GM12801 (cell line): ENCODE data around the gene TMC8.

ENCODE experiments used
- CTCF ChIP-seq: IDR thresholded peaks from one replicate; pipeline ENCODE4 v1.5.1; 2011; ENCODE audit warnings: control low read depth; ENCODE audit not compliant: insufficient read length; ENCODE audit errors: extremely low read depth

The TMC8 gene

DNA sequence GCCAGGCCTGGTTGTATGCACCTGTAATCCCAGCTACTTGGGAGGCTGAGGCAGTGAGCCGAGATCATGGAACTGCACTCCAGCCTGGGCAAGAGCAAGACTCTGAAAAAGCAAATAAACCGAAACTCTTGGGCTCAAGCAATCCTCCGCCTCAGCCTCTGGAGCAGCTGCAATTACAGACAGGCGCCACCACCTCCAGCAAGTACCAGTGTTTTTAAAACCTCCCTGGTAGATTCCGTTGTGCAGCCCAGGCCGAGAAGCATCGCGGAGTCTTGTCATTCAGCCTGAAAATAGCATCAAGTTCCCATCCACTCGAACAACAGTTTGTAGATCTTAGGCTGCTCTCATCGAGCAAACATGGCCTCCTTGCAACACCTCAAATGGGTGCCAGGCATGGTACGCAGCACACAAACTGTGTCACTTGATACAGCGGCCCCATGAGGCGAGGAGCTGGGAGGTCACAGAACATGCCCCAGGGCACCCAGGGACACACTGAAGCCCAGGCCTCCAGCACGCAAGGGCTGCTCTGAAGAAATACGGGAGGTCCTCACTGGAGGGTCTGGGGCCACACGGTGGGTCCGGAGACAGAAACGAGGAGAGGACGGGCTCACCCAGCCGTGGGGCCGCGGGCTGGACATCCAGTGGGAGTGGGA, 20.1 kb upstream of the TMC8 start:
- no peak for TF ChIP-seq CTCF

DNA sequence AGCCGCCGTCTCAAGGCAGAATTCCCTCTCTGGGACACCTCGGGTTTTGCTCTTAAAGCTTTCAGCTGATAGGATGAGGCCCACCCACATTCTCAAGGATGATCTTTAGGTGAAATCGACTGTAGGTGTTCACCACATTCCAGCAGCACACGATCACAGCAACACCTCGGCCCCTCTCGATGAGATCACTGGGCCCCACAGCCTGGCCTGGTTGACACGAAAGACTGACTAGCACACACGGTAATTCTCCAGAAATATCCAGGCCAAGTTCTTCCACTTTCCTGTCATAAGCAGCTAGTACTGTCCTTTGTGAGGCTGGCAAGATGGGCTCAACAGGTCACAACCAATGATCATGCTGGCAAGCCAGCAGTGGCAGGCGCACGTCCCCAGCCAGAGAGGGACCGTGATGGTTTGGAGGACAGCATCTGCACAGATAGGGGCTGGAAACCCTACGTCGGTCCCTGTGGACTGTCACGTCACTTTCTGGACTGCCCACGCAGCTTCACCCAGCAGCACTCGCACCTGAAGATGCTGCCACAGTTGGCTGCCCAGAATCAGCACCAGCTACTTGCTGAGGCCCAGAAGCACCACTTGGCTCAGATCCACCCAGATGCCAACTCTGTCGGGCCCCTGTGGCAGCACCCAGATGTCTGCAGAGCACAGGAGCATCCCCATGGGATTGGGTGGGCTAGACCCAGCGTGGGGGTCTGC, 19.4 kb upstream of the TMC8 start:
- no peak for TF ChIP-seq CTCF

DNA sequence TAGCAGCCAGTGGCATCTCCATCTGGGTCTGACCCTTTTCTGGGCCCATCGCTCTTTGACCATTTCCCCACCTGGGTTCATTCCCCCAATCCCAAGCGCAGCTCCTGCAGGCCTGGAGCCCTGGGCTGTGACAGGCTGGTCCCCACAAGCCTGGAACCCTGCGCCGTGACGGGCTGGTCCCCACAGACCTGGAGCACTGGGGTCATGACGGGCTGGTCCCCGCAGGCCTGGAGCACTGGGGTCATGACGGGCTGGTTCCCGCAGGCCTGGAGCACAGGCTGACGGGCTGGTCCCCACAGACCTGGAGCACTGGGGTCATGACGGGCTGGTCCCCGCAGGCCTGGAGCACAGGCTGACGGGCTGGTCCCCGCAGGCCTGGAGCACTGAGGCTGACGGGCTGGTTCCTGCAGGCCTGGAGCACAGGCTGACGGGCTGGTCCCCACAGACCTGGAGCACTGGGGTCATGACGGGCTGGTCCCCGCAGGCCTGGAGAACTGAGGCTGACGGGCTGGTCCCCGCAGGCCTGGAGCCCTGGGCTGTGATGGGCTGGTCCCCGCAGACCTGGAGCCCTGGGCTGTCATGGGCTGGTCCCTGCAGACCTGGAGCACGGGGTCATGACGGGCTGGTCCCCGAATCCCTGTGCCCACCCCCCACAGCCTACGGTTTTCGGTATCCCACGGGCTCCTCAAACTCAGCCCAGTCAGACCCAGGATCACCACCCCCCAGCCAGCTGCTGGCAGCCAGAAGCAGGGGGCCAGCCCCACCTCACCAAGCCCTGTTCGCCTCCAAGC, 18.6 kb upstream of the TMC8 start:
- no peak for TF ChIP-seq CTCF

- no peak for TF ChIP-seq CTCF
Observed at GRCh38 chr17:78112518-78113471, 17.8 kb upstream of the TMC8 start.

DNA sequence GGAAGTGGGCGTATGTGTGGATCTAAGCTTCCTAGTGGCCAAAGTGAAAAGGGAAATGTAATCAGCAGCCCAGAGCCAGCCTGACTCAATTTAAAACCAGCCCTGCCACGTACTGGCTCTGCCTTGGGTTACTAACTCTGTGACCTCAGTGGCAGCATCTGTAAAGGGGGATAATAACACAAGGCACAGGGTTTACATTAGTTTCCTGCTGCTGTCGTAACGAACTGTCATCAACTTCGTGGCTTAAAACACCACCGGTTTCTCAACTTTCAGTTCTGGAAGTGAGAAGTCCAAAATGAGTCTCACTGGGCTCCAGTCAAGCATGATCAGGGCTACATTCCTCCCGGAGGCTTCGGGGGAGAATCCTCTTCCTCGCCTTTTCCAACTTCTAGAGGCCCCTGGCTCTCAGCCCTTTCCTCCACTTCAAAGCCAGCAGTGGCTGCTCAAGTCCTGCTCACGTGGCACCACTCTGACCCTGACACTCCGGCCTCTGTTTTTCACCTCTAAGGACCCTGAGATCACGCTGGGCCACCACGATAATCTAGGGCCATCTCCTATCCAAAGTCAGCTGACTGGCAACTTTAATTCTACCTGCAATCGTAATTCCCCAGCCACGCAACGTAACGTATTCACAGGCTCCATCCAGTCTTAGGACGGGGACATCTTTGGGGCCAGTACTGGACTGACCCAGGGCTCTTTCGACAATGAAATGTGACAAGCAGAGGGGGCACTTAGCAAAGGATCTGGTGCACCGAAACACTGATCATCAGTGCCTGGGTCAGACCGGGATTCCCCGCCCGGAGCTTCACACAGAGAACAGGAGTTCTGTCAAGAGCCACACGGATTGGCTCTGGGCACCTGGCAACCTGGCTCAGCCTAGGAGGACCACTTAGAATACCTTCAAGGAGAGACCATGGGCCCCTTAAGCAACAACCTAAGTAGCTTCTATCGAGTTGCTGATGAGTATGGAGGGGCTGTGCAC, 16.5 kb upstream of the TMC8 start:
- no peak for TF ChIP-seq CTCF

- no peak for TF ChIP-seq CTCF
Observed at GRCh38 chr17:78114831-78115723, 15.5 kb upstream of the TMC8 start.
